NB4 (cell line): Measurements from ENCODE around the gene HIBCH.

Experiments used
- MYC ChIP-seq: IDR thresholded peaks from 2 replicates; pipeline ENCODE4 v1.6.1; 2011; ENCODE audit warnings: low read depth, low read length
- POLR2A ChIP-seq: IDR thresholded peaks from 2 replicates; pipeline ENCODE4 v1.6.1; 2011; ENCODE audit warnings: mild to moderate bottlenecking; ENCODE audit not compliant: insufficient read length; ENCODE audit errors: extremely low read depth
- TF ChIP-seq, protein P1 (sequence below): IDR thresholded peaks from one replicate; pipeline ENCODE4 v1.5.1; 2012; ENCODE audit warnings: low read depth, low read length

GRCh38 chr2:190311893-190312634, 7.6 kb downstream of the HIBCH start:
- TF ChIP-seq, protein P1, sequence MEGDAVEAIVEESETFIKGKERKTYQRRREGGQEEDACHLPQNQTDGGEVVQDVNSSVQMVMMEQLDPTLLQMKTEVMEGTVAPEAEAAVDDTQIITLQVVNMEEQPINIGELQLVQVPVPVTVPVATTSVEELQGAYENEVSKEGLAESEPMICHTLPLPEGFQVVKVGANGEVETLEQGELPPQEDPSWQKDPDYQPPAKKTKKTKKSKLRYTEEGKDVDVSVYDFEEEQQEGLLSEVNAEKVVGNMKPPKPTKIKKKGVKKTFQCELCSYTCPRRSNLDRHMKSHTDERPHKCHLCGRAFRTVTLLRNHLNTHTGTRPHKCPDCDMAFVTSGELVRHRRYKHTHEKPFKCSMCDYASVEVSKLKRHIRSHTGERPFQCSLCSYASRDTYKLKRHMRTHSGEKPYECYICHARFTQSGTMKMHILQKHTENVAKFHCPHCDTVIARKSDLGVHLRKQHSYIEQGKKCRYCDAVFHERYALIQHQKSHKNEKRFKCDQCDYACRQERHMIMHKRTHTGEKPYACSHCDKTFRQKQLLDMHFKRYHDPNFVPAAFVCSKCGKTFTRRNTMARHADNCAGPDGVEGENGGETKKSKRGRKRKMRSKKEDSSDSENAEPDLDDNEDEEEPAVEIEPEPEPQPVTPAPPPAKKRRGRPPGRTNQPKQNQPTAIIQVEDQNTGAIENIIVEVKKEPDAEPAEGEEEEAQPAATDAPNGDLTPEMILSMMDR: no peak
- TF ChIP-seq POLR2A (no peak), MYC (no peak)
